NT2/D1 (cell line): Measurements from ENCODE around the gene SCAF4.
"Not testable (repeated sequence)": the region's sequence is repeated elsewhere in the genome, so short reads cannot be mapped to it uniquely, and the experiment has no call there.

ENCODE experiments used
- DNase-seq: peaks from one replicate; pipeline ENCODE4 v3.0.0-alpha.2; 2011; ENCODE audit warnings: low read depth, low spot score
- H3K27me3 ChIP-seq: 2 replicates; pipeline ENCODE4 v1.6.0; 2011; ENCODE audit warnings: mild to moderate bottlenecking; ENCODE audit not compliant: insufficient read length, insufficient read depth
- H3K36me3 ChIP-seq: 2 replicates; pipeline ENCODE4 v1.6.1; 2011; ENCODE audit warnings: mild to moderate bottlenecking, low read length, mixed read lengths; ENCODE audit not compliant: insufficient read depth, insufficient read length
- H3K4me1 ChIP-seq: 2 replicates; pipeline ENCODE4 v1.5.1; 2011; ENCODE audit not compliant: insufficient read depth, insufficient read length
- H3K4me3 ChIP-seq: 2 replicates; pipeline ENCODE4 v1.5.1; 2011; ENCODE audit warnings: low read depth; ENCODE audit not compliant: insufficient read length
- H3K9ac ChIP-seq: 2 replicates; pipeline ENCODE4 v1.6.0; 2011; ENCODE audit warnings: low read depth; ENCODE audit not compliant: insufficient read length
- H3K9me3 ChIP-seq: 2 replicates; pipeline ENCODE4 v1.5.1; 2011; ENCODE audit warnings: mild to moderate bottlenecking, low read length; ENCODE audit not compliant: insufficient read depth
- SUZ12 ChIP-seq: IDR thresholded peaks from 2 replicates; pipeline ENCODE4 v1.6.1; 2011; ENCODE audit not compliant: insufficient read length, insufficient read depth; ENCODE audit errors: extremely low read depth
- YY1 ChIP-seq: IDR thresholded peaks from 2 replicates; pipeline ENCODE4 v1.6.1; 2011; ENCODE audit not compliant: insufficient read length, insufficient read depth
- ZNF274 ChIP-seq: IDR thresholded peaks from 2 replicates; pipeline ENCODE4 v1.6.1; 2011; ENCODE audit warnings: mild to moderate bottlenecking, low read depth, low read length

Gene SCAF4

GRCh38 chr21:31663584-31664249 lies 68.2 kb downstream of the SCAF4 start:
- Histone ChIP-seq H3K4me3 (no peak overlapping the region), H3K9ac (no peak overlapping the region), H3K9me3 (no peaks in the 10 kb centered on the region), H3K36me3 (peaks cover 75% of the 10 kb centered on the region), H3K4me1 (peaks cover 6% of the 10 kb centered on the region), H3K27me3 (no peaks in the 10 kb centered on the region)
- no peak for DNase-seq
- no peak for TF ChIP-seq YY1
- TF ChIP-seq ZNF274 = no peak
- TF ChIP-seq SUZ12 = no peak

GRCh38 chr21:31660591-31660990 lies 71.3 kb downstream of the SCAF4 start:
- Histone ChIP-seq H3K9ac (peak overlapping the region; percentile 99), H3K4me3 (peak overlapping the region; percentile 98), H3K27me3 (no peaks in the 10 kb centered on the region), H3K4me1 (peaks cover 6% of the 10 kb centered on the region), H3K9me3 (no peaks in the 10 kb centered on the region), H3K36me3 (peaks cover 44% of the 10 kb centered on the region)
- TF ChIP-seq ZNF274 (no peak), YY1 (no peak), SUZ12 (no peak)
- DNase-seq = no peak

GRCh38 chr21:31660259-31660565 lies 71.7 kb downstream of the SCAF4 start:
- H3K9me3 ChIP-seq = no peaks in the 10 kb centered on the region
- peaks cover 40% of the 10 kb centered on the region for H3K36me3 ChIP-seq
- H3K4me1 ChIP-seq = peaks cover 6% of the 10 kb centered on the region
- TF ChIP-seq YY1 (no peak), SUZ12 (no peak), ZNF274 (no peak)
- H3K27me3 ChIP-seq = no peaks in the 10 kb centered on the region
- peak overlapping the region; percentile 99 for H3K9ac ChIP-seq
- no peak for DNase-seq
- peak overlapping the region; percentile 98 for H3K4me3 ChIP-seq

GRCh38 chr21:31659536-31660258 lies 72.2 kb downstream of the SCAF4 start, which contains the start of gene SOD1:
TSS of gene SOD1 (plus strand) at chr21:31659693. CDS start at chr21:31659770, 77 bp downstream.
- Histone ChIP-seq H3K9me3 (0 out of 2 replicates have a peak, but pooled peaks cover under 1% of the 10 kb centered on the region), H3K9ac (peak within 1 kb of the TSS; percentile 99), H3K27me3 (no peaks in the 10 kb centered on the region), H3K4me3 (peak within 1 kb of the TSS; percentile 98), H3K4me1 (peaks cover 6% of the 10 kb centered on the region), H3K36me3 (peaks cover 35% of the 10 kb centered on the region)
- TF ChIP-seq YY1 (no peak), SUZ12 (no peak), ZNF274 (no peak)
- DNase-seq = peak; percentile 94

- DNase-seq = no peak
- H3K4me1 ChIP-seq = peaks cover 6% of the 10 kb centered on the region
- H3K4me3 ChIP-seq = peak overlapping the region; percentile 98
- peak overlapping the region; percentile 57 for H3K9ac ChIP-seq
- no peak for TF ChIP-seq YY1
- H3K27me3 ChIP-seq = no peaks in the 10 kb centered on the region
- peaks cover 31% of the 10 kb centered on the region for H3K36me3 ChIP-seq
- H3K9me3 ChIP-seq = peaks cover 6% of the 10 kb centered on the region; the same call in 1 of the 2 replicates
Measured at GRCh38 chr21:31659286-31659535, 72.7 kb downstream of the SCAF4 start.

GRCh38 chr21:31658053-31658452 lies 73.9 kb downstream of the SCAF4 start:
- no peak overlapping the region for H3K9ac ChIP-seq
- no peak for DNase-seq
- H3K27me3 ChIP-seq = no peaks in the 10 kb centered on the region
- no peaks in the 10 kb centered on the region for H3K4me1 ChIP-seq
- H3K4me3 ChIP-seq = no peak overlapping the region
- no peak for TF ChIP-seq YY1
- no peak for TF ChIP-seq SUZ12
- no peak for TF ChIP-seq ZNF274
- H3K36me3 ChIP-seq = peaks cover 19% of the 10 kb centered on the region
- H3K9me3 ChIP-seq = peaks cover 15% of the 10 kb centered on the region; the same call in 1 of the 2 replicates

GRCh38 chr21:31656199-31657095 lies 75.5 kb downstream of the SCAF4 start:
- no peaks in the 10 kb centered on the region for H3K27me3 ChIP-seq
- H3K4me1 ChIP-seq = no peaks in the 10 kb centered on the region
- H3K4me3 ChIP-seq = no peak overlapping the region
- H3K9me3 ChIP-seq = peaks cover 15% of the 10 kb centered on the region; the same call in 1 of the 2 replicates
- H3K9ac ChIP-seq = no peak overlapping the region
- DNase-seq = no peak
- H3K36me3 ChIP-seq = peaks cover 6% of the 10 kb centered on the region
- TF ChIP-seq ZNF274 (no peak), SUZ12 (no peak), YY1 (no peak)

- H3K27me3 ChIP-seq, H3K36me3 ChIP-seq, DNase-seq, H3K9ac ChIP-seq, H3K4me3 ChIP-seq, H3K4me1 ChIP-seq: not testable (repeated sequence)
- peaks cover 15% of the 10 kb centered on the region; the same call in 1 of the 2 replicates for H3K9me3 ChIP-seq
Measured at GRCh38 chr21:31654821-31655580, 76.9 kb downstream of the SCAF4 start.
